ENCODE results near the gene TBC1D9.

- TF ChIP-seq CTCF (IDR thresholded peaks at IDR 0.05; ENCODE audit: low read length) (no peak), EZH2 (optimal IDR thresholded peaks at IDR 0.05; ENCODE audit: low read depth, low read length) (no peak), EZH2phosphoT487 (IDR thresholded peaks at IDR 0.05; ENCODE audit: low read length) (no peak)
Measured at GRCh38 chr4:140689623-140690022, 66.6 kb downstream of the TBC1D9 start.

All from MM.1S (cell line).